Gastroesophageal sphincter (tissue), 4 donors: ENCODE data around the gene AHDC1. TPM values are rescaled to one million over a fixed set of nuclear protein-coding genes. Genes with fewer than 3 reads are reported as not detected.
A peak's percentile ranks its signal among the peaks of the same experiment; 100 is the strongest.

Experiments
- ATAC-seq: fragments of 150-250 bp; one replicate; pipeline ENCODE4 v1.9.1; 2016; ENCODE audit warnings: mild to moderate bottlenecking, moderate library complexity
- H3K27ac ChIP-seq, 4 donors: fragments of 200-600 bp; sonication (generic) in 3 of 4; 1 replicate in 3 of 4; 2 replicates in 1 of 4; pipeline ENCODE4 v1.5.1; 2016 to 2019
- H3K27me3 ChIP-seq: fragments of 200-600 bp; sonication (generic); one replicate; pipeline ENCODE4 v1.5.1; 2019
- H3K36me3 ChIP-seq, 2 donors: fragments of 200-600 bp; sonication (generic); one replicate each; pipeline ENCODE4 v1.5.1; 2019; ENCODE audit warnings: control low read depth in 1 of 2
- H3K4me1 ChIP-seq, 3 donors: fragments of 200-600 bp; sonication (generic); 1 replicate in 2 of 3; 2 replicates in 1 of 3; pipeline ENCODE4 v1.5.1; 2016 to 2019; ENCODE audit warnings: control low read depth in 2 of 3
- H3K4me3 ChIP-seq, 2 donors: fragments of 200-600 bp; sonication (generic); one replicate each; pipeline ENCODE4 v1.5.1; 2019; ENCODE audit warnings: mild to moderate bottlenecking in 1 of 2, moderate library complexity in 1 of 2
- H3K9me3 ChIP-seq, 3 donors: fragments of 200-600 bp; sonication (generic); one replicate each; pipeline ENCODE4 v1.5.1; 2017 to 2019; ENCODE audit warnings: control low read depth in 2 of 3
- CTCF ChIP-seq, 4 experiments: fragments of 200-600 bp in 2 of 4; fragments of 450-650 bp in 2 of 4; sonication (generic) in 1 of 4; IDR thresholded peaks; one replicate each; pipeline ENCODE4 v1.5.1; 2017 to 2019; ENCODE audit warnings: antibody characterized with exemption in 4 of 4, mild to moderate bottlenecking in 2 of 4, moderate library complexity in 2 of 4
- EP300 ChIP-seq: sonication (generic); formaldehyde crosslinking; IDR thresholded peaks from one replicate; pipeline ENCODE4 v1.6.1; 2017; ENCODE audit warnings: antibody characterized with exemption, mild to moderate bottlenecking
- POLR2A ChIP-seq, 2 donors: fragments of 450-650 bp; IDR thresholded peaks; one replicate each; pipeline ENCODE4 v1.6.1; 2017; ENCODE audit warnings: antibody characterized with exemption in 2 of 2, mild to moderate bottlenecking in 2 of 2, moderate library complexity in 1 of 2
- POLR2AphosphoS5 ChIP-seq: sonication (generic); formaldehyde crosslinking; IDR thresholded peaks from one replicate; pipeline ENCODE4 v1.6.1; 2017; ENCODE audit warnings: antibody characterized with exemption
- WGBS, 2 donors: methylation state at CpG; one replicate each; pipeline ENCODE4 v1.1.5; 2018; ENCODE audit warnings: low coverage in 1 of 2; 5-methylcytosine and 5-hydroxymethylcytosine counted together
- total RNA-seq, 4 donors: library from RNA; depleted of rRNA; stranded (reverse); fragments of >200 nt; gene quantifications; one replicate each; pipeline ENCODE4 v1.1.0, GENCODE V29; 2016

The AHDC1 gene
- total RNA-seq, 4 donors from 2014 or later: 18.2 to 50.3 (median 27.7) TPM

GRCh38 chr1:27590917-27591508 is 12.9 kb downstream of the AHDC1 start:
- H3K4me3 ChIP-seq: no peak overlapping the region
- TF ChIP-seq POLR2A (IDR thresholded peaks at IDR 0.05) (no peak), EP300 (no peak), POLR2AphosphoS5 (no peak), CTCF (IDR thresholded peaks at IDR 0.05) (no peak)
- ATAC-seq: no peak
- H3K9me3 ChIP-seq: no peaks in the 10 kb centered on the region
- peaks cover 0 to 8% of the 10 kb centered on the region in 2 donors for H3K36me3 ChIP-seq
- no peaks in the 10 kb centered on the region for H3K27me3 ChIP-seq
- 44% methylated on average over 1 of the region's 5 CpGs; no CpG with 5 or more reads in 1 of the 2 donors for WGBS, 2 donors
- H3K27ac ChIP-seq: peak overlapping the region in 3 of 4 donors; percentile 88 to 94 (median 89)
- peaks cover 19 to 100% (median 85%) of the 10 kb centered on the region in 3 donors for H3K4me1 ChIP-seq

- no peaks in the 10 kb centered on the region for H3K27me3 ChIP-seq
- ATAC-seq: peak; percentile 40
- WGBS, 2 donors: no CpG with 5 or more reads among the region's 13 CpGs
These were observed 14.0 kb downstream of the AHDC1 start for GRCh38 chr1:27589841-27590426.

GRCh38 chr1:27589441-27589840 is 14.5 kb downstream of the AHDC1 start:
- 40 to 63% methylated on average over 3 of the region's 6 CpGs for WGBS, 2 donors
- H3K4me1 ChIP-seq: peaks cover 19 to 99% (median 71%) of the 10 kb centered on the region in 3 donors
- no peak overlapping the region for H3K4me3 ChIP-seq
- TF ChIP-seq EP300: no peak
- no peak for TF ChIP-seq POLR2AphosphoS5
- TF ChIP-seq CTCF (IDR thresholded peaks at IDR 0.05): no peak
- no peak for TF ChIP-seq POLR2A (IDR thresholded peaks at IDR 0.05)
- H3K9me3 ChIP-seq: no peaks in the 10 kb centered on the region
- peak overlapping the region; percentile 13 to 94 (median 88) for H3K27ac ChIP-seq
- no peaks in the 10 kb centered on the region for H3K27me3 ChIP-seq
- no peak for ATAC-seq
- H3K36me3 ChIP-seq: peaks cover 0 to 8% of the 10 kb centered on the region in 2 donors

More at GRCh38 chr1:27589841-27590426, 14.0 kb downstream of the AHDC1 start:
- Histone ChIP-seq H3K9me3 (no peaks in the 10 kb centered on the region), H3K4me3 (no peak overlapping the region), H3K27ac (peak overlapping the region; percentile 13 to 94 (median 88)), H3K36me3 (peaks cover 0 to 8% of the 10 kb centered on the region in 2 donors), H3K4me1 (peaks cover 19 to 99% (median 74%) of the 10 kb centered on the region in 3 donors)
- no peak for TF ChIP-seq EP300
- TF ChIP-seq POLR2A (IDR thresholded peaks at IDR 0.05): no peak
- no peak for TF ChIP-seq POLR2AphosphoS5
- TF ChIP-seq CTCF (IDR thresholded peaks at IDR 0.05): no peak

- H3K4me1 ChIP-seq: peaks cover 16 to 98% (median 63%) of the 10 kb centered on the region in 3 donors
- ATAC-seq: peak; percentile 60
- no peaks in the 10 kb centered on the region for H3K9me3 ChIP-seq
These were observed 15.4 kb downstream of the AHDC1 start for GRCh38 chr1:27588256-27589232.

GRCh38 chr1:27585684-27586083 is 18.3 kb downstream of the AHDC1 start:
- peaks cover 9 to 97% (median 35%) of the 10 kb centered on the region in 3 donors for H3K4me1 ChIP-seq
- no peak overlapping the region for H3K4me3 ChIP-seq
- no peaks in the 10 kb centered on the region for H3K27me3 ChIP-seq
- TF ChIP-seq EP300: no peak
- no peak for TF ChIP-seq POLR2A (IDR thresholded peaks at IDR 0.05)
- TF ChIP-seq CTCF (IDR thresholded peaks at IDR 0.05): no peak
- no peak for TF ChIP-seq POLR2AphosphoS5
- no peak for ATAC-seq
- WGBS, 2 donors: 50 to 63% methylated on average over 1 of the region's 3 CpGs
- peak overlapping the region in 3 of 4 donors; percentile 46 to 94 (median 89) for H3K27ac ChIP-seq
- H3K9me3 ChIP-seq: no peaks in the 10 kb centered on the region
- H3K36me3 ChIP-seq: peaks cover 0 to 8% of the 10 kb centered on the region in 2 donors

More at GRCh38 chr1:27588256-27589232, 15.4 kb downstream of the AHDC1 start:
- TF ChIP-seq POLR2AphosphoS5 (peak; percentile 51), POLR2A (IDR thresholded peaks at IDR 0.05) (no peak)
- H3K36me3 ChIP-seq: peaks cover 0 to 8% of the 10 kb centered on the region in 2 donors
- 12 to 37% methylated on average over 7 to 11 of the region's 12 CpGs for WGBS, 2 donors
- H3K4me3 ChIP-seq: no peak overlapping the region
- H3K27me3 ChIP-seq: no peaks in the 10 kb centered on the region
- H3K27ac ChIP-seq: peak overlapping the region in 3 of 4 donors; percentile 88 to 94 (median 89)
